Epithelial cell of proximal tubule (primary cell): ENCODE results near the gene SEMA4B. TPM values are rescaled to one million over a fixed set of nuclear protein-coding genes. Genes with fewer than 3 reads are reported as not detected.
"Not testable (repeated sequence)": the region's sequence is repeated elsewhere in the genome, so short reads cannot be mapped to it uniquely, and the experiment has no call there.

ENCODE experiments used
- DNase-seq: peaks from one replicate; pipeline ENCODE4 v3.0.0-alpha.2; 2011; ENCODE audit warnings: low read depth
- H3K4me3 ChIP-seq: 2 replicates; pipeline ENCODE4 v1.5.1; 2011; ENCODE audit warnings: low read depth, mild to moderate bottlenecking, low read length
- CTCF ChIP-seq: conservative IDR thresholded peaks from 2 replicates; pipeline ENCODE4 v1.5.1; 2012; ENCODE audit warnings: low read depth, mild to moderate bottlenecking, low read length
- total RNA-seq: library from RNA; depleted of rRNA; stranded (reverse); fragments of >200 nt; gene quantifications from 2 replicates; pipeline ENCODE4 v1.2.3, GENCODE V29; 2015

SEMA4B gene
- total RNA-seq, 1 donor from 2014 or later = 89.6 TPM

- TF ChIP-seq CTCF = no peak
- no peak overlapping the region for H3K4me3 ChIP-seq
- no peak for DNase-seq
These were observed 43.0 kb downstream of the SEMA4B start for GRCh38 chr15:90243943-90244639.

- peak overlapping the region; percentile 70 for H3K4me3 ChIP-seq
- no peak for TF ChIP-seq CTCF
- DNase-seq = no peak
These were observed 47.7 kb downstream of the SEMA4B start for GRCh38 chr15:90248789-90249202.

- TF ChIP-seq CTCF = no peak
- H3K4me3 ChIP-seq = peak within 1 kb of the TSS; percentile 70
- no peak for DNase-seq
These were observed 48.2 kb downstream of the SEMA4B start, which contains the start of gene TTLL13 for GRCh38 chr15:90249203-90249863. Gene TTLL13, plus strand, starts transcription at chr15:90249556. Its CDS starts 1,075 bp downstream, at chr15:90250631.

- H3K4me3 ChIP-seq = no peak overlapping the region
- TF ChIP-seq CTCF = no peak
- no peak for DNase-seq
These were observed 56.6 kb downstream of the SEMA4B start for GRCh38 chr15:90257776-90258175.

DNA sequence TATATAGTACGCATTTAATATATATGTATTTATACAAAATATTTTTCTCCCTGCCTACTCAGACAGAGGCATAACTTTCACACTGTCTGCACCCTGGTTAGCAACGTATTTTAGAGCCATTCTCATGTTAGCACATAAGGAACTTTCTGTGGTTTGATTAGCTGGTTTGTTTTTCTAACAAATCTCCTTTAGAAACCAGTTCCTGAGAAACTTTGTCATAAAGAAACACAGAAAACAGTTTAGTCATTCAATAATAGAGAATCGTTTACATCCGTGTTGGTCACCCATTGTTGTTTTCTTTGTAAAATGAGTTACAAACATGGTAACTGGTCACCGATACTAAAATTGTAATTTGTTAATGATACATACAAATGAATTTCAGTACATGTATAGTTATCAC lies 58.4 kb downstream of the SEMA4B start:
- no peak for TF ChIP-seq CTCF
- no peak overlapping the region for H3K4me3 ChIP-seq
- no peak for DNase-seq

- not testable (repeated sequence) for DNase-seq, H3K4me3 ChIP-seq
These were observed 59.6 kb downstream of the SEMA4B start for GRCh38 chr15:90260731-90261130.

DNA sequence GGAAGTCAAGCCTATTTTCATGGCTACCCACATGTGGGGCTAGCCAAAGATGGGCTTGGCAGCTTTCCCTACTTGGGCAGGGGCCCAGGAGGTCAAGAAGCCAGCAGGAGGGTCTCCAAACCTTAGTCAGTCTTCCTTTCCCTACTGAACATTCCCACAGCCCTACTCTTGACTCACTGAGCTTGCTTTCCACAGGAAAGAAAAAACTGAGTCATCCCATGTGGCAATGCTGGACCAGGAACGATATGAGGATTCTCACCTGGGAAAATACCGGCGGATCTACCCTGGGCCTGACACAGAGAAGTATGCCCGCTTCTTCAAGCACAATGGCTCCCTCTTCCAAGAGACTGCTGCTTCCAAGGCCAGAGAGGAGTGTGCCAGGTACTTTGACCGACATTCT lies 60.7 kb downstream of the SEMA4B start:
- no peak for TF ChIP-seq CTCF
- H3K4me3 ChIP-seq = no peak overlapping the region
- DNase-seq = no peak
